Measurements from ENCODE around the gene ZMYM2.

The ZMYM2 gene

DNA sequence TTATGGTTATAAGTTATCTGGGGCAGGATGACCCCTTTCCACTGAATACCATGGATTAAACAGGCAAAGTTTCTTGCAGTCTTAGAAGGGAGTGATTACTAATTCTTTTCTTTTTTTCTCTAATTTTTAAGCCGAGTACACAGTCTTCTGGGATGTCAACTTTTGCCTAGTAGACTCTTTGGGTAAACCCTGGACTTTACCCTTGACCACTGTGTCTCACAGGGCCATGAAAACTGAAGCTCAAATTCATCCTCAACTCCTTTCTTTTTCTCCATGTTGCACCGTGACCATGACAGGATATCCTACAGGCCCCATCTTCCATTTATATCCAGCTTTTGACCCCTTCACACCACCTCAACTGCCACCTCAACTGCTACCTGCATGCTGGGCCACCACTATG lies 150.5 kb downstream of the ZMYM2 start:
- DNase-seq: no peak

- no peak for DNase-seq
These were observed 155.6 kb downstream of the ZMYM2 start for GRCh38 chr13:20114066-20114610.

DNA sequence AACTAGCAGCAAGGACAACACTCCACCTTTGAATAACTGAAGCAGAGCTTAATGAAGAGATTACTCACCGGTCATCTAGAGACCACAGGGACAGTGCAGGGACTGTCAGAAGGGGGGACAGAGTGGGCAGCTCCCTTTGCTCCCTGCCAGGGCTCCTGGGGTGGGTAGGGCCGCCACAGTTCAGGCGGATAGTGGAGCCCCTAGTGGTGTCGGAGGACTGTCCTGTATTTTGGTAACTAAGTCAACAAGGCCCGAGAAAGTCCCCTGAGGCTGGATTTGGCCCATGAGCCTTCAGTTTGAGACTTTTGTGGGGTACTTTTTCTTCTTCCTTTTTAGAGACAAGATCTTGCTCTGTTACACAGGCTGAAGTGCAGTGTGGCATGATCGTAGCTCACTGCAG lies 157.7 kb downstream of the ZMYM2 start:
- DNase-seq: no peak

- DNase-seq: peak in 1 of 4 experiments; percentile 36
These were observed 160.0 kb downstream of the ZMYM2 start for GRCh38 chr13:20118268-20119140.

GRCh38 chr13:20119960-20120359 lies 161.4 kb downstream of the ZMYM2 start:
- DNase-seq: no peak

DNA sequence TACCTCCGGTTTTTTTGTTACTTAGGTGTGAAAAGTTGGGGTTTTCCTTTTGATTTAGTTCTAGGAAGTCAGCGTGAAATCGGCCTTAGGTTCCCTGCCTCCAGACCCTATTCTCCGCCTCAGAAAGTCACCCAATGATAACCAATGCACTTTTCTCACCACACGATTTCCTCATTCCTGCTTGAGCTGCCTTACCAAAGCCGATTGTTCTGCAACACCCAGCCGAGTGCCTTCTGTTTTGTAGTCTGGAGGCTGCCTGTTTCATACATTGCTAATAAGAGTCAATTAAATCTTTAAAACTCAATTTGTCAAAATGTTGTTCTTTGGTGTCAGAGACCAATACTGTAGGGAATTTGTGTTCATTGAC lies 162.6 kb downstream of the ZMYM2 start:
- no peak for DNase-seq

DNA sequence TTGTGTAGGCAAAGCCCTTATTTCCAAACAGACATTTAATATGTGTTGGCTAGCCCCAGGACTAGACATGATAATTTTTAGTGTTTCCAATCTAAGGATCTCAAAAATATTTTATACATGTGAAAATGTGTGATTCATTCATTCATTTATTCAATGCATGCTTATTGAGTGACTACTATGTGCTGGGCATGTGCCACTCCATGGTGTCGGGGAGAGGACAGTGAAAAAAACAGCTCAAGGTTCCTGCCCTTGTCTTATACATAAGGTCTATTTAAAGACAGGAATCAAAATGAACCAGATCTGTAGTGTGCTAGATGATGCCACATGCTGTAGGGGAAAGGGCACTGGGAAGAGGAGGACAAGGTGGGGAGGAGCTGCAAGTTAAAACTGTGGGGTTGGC lies 165.8 kb downstream of the ZMYM2 start:
- no peak for DNase-seq

- no peak for DNase-seq
These were observed 166.7 kb downstream of the ZMYM2 start for GRCh38 chr13:20125129-20125782.

DNA sequence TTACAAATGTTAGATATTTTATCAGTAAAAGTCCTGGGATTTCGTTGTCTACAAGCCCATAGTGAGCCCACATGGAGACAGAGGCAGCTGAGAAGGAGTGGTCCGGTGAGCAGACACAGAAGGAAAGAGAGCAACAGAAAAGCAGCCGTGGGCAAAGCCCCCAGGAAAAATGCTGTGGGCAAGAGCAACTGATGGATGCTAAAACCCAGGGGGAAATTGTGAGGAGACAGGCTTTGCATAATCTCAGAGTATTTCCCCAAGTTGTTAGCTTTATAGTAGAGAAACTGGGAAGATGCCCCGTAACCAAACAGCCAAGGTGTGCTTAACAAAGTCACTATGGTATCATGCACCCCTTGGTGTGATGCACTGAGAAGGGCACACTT lies 167.2 kb downstream of the ZMYM2 start:
- DNase-seq: no peak

DNA sequence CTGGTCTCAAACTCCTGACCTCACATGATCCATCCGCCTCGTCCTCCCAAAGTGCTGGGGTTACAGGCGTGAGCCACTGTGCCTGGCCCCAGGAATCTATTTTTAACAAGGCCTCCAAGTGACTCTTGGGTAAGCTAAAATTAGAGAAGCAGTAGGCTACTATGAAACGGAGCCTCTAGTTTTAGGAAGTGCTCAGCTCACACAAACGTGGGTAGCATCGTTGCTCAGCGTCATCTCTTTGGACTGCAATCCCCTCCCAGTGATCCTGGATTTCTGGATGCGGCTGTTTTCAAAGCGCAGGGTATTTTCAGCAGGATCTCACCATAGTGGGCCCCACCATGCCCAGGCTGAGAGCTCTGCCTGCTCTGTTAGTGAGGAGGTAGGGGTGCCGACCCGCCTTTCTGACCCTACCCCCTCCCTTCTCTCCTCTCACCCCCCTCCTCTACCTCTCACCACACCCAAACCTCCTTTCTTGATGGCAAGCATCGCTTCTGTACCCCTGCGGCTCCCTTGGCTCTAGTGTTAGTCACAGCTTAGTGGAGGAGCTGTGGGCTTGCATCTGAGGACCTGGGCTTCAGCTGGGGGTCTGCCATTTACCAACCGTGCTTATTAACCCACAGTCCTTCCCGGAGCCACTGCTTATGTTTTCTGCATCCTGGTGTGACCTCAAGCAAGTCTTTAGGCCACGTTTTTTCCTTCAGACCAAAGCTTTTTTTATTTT lies 168.2 kb downstream of the ZMYM2 start:
- no peak for DNase-seq

- DNase-seq: no peak
These were observed 168.7 kb downstream of the ZMYM2 start for GRCh38 chr13:20127262-20127561.

- peak in 1 of 4 experiments; percentile 13 for DNase-seq
These were observed 169.3 kb downstream of the ZMYM2 start for GRCh38 chr13:20127562-20128458.

DNA sequence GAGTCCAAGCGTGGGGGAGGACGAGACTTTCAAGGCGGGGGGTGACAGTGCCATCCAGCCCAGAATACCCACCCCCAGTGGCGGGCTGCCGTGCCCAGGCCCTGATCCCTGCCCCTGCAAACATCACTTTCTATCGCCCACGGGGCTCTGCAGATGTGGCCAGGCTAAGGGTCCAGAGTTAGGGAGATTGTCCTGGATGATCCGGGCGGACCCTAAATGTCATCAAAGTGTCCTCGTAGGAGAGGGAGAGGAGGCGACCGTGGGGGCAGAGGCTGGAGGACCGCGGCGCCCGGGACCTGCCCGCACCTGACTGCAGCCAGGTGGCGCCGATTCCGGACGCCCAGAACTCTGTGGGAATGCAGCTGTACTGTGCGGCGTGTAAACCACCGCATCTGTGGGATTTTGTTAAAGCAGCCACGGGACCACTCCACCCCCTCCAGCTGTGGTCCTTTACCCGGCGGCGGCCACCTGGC lies 170.0 kb downstream of the ZMYM2 start:
- no peak for DNase-seq

GRCh38 chr13:20129076-20129475 lies 170.5 kb downstream of the ZMYM2 start:
- no peak for DNase-seq

DNA sequence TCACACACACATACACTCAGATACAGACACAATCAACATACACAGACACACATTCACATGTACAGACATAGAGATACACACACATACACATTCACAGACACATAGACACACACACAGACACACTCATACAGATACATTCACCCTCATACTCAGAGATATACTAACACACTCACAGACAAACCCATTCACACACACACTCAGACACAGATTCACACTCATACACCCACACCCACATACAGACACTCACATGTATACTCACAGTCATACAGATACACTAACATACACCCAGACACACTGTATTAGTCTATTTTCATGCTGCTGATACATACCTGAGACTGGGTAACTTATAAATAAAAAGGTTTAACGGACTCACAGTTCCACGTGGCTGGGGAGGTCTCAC lies 171.5 kb downstream of the ZMYM2 start:
- DNase-seq: no peak

DNA sequence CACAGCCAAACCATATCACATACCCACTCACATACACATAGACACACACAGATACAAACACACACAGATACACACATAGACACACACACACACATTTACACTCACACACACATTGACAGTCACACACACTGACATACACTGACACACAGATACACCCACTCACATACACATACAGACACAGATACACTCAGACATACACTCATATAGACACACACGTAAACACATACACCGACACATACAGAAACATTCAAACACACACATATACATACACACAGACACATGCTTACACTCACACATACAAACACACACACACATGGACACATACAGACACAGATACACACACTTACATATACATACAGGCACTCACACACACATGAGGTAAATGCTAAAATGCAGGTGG lies 172.1 kb downstream of the ZMYM2 start:
- no peak for DNase-seq

DNA sequence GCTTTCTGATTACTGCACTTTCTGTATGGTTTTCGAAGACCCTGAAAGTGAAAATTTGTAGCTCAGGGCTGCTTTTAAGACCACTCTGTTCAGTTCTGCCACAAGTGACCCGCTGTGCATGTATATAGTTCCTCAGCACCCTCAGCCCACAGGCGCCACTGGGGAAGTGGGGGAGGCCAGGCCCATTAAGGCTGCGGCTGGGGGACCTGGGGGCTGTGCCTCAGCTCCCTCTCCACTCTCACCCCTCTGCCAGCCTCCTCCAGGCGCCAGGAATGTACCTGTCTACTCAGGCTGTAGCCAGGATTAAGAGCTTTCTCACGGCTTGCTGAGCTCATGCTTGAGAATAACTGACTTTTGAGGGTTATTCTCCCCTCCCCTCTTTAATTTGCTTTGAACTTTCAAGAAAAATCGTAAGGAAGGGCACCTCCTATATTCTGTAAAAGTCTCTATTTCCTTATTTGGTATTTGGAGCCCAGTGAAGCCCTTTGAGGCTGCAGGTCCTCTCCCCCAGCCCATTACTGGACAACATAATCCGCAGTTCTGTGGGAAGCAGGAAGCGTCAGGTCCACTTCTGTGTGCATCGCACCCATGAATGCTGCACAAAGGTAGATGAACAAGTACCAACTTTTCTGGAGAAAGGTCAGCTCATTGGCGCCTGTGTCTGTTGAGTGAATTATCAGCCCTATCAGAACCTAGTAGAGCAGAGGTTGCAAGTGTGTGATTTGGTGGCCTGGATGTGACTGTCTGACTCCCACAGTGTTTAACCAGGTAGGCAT lies 172.7 kb downstream of the ZMYM2 start:
- DNase-seq: no peak

GRCh38 chr13:20132052-20132634 lies 173.6 kb downstream of the ZMYM2 start:
- DNase-seq: no peak

- DNase-seq: no peak
These were observed 176.2 kb downstream of the ZMYM2 start for GRCh38 chr13:20134732-20135131.

DNA sequence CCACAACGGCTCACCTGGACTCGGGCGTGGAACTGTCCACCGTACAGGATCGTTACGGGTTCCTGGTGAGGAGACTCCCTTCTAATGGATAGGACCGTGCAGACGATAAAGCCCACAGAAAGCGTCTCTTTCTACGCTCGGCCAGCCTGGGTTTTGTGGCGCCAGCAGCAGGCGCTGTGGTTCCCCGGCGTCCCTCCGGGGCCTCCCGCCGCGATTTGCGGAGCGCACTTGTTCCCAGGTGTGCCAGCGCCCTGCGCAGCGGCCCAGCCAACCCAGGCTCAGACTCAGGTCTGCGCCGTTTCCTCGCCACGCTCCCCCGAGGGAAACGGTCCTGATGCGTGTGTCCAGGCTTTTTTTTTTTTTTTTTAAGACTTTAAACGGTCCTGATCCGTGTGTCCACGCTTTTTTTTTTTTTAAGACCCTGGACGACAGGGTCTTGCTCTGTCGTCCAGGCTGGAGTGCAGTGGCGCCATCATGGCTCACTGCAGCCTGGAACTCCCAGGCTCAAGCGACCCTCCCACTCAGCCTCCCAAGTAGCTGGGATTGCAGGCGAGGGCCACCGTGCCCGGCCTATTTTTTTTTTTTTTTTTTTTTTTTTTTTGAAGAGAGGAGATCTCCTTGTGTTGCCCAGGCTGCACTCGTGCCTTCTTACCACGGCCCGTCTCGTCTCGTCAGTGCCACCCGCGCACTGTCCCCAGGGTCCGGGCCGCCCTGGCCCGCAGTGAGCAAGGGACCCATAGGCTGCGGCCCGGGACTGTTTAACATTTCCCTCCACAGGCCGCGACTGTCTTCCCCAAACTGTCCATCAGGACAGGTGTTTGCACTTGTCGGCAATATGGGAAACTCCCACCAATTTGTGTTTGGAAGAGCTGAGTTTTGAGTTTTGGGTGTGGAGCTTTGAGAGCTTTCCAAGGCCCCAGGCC lies 178.5 kb downstream of the ZMYM2 start:
- peak in 1 of 4 experiments; percentile 10 for DNase-seq
